ENCODE data around the gene ZFAND3.

The ZFAND3 gene

GRCh38 chr6:38157905-38158304 lies 338.4 kb downstream of the ZFAND3 start:
- no peak overlapping the region for H3K4me3 ChIP-seq (ENCODE audit: control insufficient read depth, low read depth, low read length)
- TF ChIP-seq CTCF (conservative IDR thresholded peaks at IDR 0.05; ENCODE audit: control insufficient read depth, insufficient read depth, low read depth, low read length): no peak
- DNase-seq (ENCODE audit: low read depth): no peak

GRCh38 chr6:38158762-38159350 lies 339.3 kb downstream of the ZFAND3 start:
- DNase-seq (ENCODE audit: low read depth): no peak
- no peak overlapping the region for H3K4me3 ChIP-seq (ENCODE audit: control insufficient read depth, low read depth, low read length)
- no peak for TF ChIP-seq CTCF (conservative IDR thresholded peaks at IDR 0.05; ENCODE audit: control insufficient read depth, insufficient read depth, low read depth, low read length)

GRCh38 chr6:38159596-38159995 lies 340.1 kb downstream of the ZFAND3 start:
- DNase-seq (ENCODE audit: low read depth): no peak
- TF ChIP-seq CTCF (conservative IDR thresholded peaks at IDR 0.05; ENCODE audit: control insufficient read depth, insufficient read depth, low read depth, low read length): no peak
- H3K4me3 ChIP-seq (ENCODE audit: control insufficient read depth, low read depth, low read length): no peak overlapping the region

GRCh38 chr6:38160831-38161230 lies 341.3 kb downstream of the ZFAND3 start:
- no peak for TF ChIP-seq CTCF (conservative IDR thresholded peaks at IDR 0.05; ENCODE audit: control insufficient read depth, insufficient read depth, low read depth, low read length)
- H3K4me3 ChIP-seq (ENCODE audit: control insufficient read depth, low read depth, low read length): no peak overlapping the region
- no peak for DNase-seq (ENCODE audit: low read depth)

GRCh38 chr6:38161331-38161730 lies 341.8 kb downstream of the ZFAND3 start:
- no peak for DNase-seq (ENCODE audit: low read depth)
- H3K4me3 ChIP-seq (ENCODE audit: control insufficient read depth, low read depth, low read length): no peak overlapping the region
- TF ChIP-seq CTCF (conservative IDR thresholded peaks at IDR 0.05; ENCODE audit: control insufficient read depth, insufficient read depth, low read depth, low read length): no peak

GRCh38 chr6:38161754-38162492 lies 342.4 kb downstream of the ZFAND3 start:
- no peak for DNase-seq (ENCODE audit: low read depth)
- no peak overlapping the region for H3K4me3 ChIP-seq (ENCODE audit: control insufficient read depth, low read depth, low read length)
- no peak for TF ChIP-seq CTCF (conservative IDR thresholded peaks at IDR 0.05; ENCODE audit: control insufficient read depth, insufficient read depth, low read depth, low read length)
